SKM-1 (cell line): ENCODE results near the gene SEC23A.

Source experiments
- DNase-seq: peaks from one replicate; lab custom pipeline; 2025; ENCODE audit not compliant: unreplicated experiment; lab: John Stamatoyannopoulos, UW

Gene SEC23A

DNA sequence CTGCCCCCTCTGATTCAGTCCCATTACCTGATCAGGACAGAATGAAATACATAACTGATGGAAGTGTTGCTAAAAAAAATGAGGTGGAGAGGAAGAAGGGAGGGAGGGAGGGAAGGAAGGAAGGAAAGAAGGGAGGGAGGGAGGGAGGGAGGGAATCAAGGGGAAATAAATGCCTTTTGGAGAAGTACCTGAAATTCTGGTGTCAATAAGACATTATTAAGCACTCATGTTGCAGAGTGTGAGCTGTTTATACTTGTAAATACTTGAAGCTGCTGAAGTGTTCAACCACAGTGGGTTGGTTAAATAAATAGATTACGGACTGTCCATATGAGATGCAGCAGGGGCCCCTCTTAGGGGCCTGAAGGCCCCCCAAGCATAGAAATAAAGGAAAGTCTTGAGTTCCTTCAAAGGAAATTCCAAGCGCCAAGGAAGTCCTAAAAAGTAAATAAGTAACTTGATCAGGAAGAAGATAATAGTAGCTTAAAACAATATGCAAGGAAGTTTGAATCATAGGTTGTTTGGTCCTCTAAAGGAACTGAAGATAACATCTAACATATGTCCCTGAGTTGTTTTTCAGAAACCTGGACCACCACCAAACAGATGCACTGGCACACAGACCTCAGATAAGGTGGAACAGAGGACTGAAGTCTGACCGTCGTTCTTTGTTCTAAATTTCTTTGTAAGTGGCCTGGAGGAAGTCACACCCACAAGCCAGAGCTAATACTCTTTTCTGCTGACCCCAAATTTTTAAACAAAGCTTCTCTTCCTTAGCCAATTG, 110.8 kb downstream of the SEC23A start:
- no peak for DNase-seq

DNA sequence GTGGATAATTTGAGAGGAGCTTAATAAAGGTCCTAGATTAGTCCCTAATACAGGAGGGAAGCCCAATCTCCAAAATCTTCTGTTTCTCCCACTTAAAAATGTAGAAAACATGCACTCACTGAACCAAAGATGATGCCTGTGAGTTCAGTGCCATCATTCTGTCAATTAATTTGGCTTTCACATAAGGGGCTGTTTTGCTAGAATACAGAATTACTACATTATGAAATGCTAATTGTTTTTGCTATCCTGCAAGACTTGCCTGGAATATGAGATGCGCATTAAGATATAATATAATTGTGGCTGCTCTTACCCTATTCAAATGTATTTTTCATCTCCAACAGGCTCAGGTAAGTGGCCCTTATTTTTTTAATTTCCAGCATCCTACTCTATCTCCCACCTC, 111.7 kb downstream of the SEC23A start:
- no peak for DNase-seq

DNA sequence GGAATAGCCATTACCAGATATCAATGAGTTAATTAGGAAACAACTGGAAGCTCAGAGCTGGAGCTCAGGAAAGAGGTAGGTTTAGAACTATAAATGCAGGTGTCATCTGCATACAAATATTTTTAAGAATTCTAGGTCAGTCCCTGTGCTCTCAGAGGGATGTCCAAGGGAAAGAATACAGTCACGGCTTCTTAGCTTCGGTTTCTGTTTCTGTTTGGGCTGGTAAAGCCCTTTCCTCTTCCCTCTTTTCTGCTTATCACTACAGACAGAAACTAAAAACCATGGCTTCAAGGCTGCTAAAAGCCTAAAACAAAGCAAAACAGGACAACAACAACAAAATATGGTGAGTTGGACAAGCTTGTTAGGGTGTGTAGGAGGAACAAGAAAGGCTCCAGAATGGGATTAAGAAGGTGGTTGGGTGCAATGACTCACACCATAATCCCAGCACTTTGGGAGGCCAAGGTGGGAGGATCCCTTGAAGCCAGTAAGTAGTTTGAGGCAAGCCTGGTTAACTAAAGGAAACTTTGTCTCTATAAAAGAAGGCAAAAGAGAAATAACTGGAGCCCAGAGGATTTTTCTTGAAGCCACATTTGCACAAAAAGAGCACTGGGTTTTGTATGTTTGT, 113.0 kb downstream of the SEC23A start:
- no peak for DNase-seq

GRCh38 chr14:38987781-38988180, 115.3 kb downstream of the SEC23A start:
- DNase-seq, result no peak

- no peak for DNase-seq
Observed at GRCh38 chr14:38982837-38983236, 120.2 kb downstream of the SEC23A start.

- no peak for DNase-seq
Observed at GRCh38 chr14:38982278-38982677, 120.8 kb downstream of the SEC23A start.
